Endothelial cell of umbilical vein (primary cell): Measurements from ENCODE around the gene TXNDC17. TPM values are rescaled to one million over a fixed set of nuclear protein-coding genes. Genes with fewer than 3 reads are reported as not detected.

Experiments used
- BruUV-seq: library from RNA; stranded (reverse); fragments of 400-500 nt; replicated peaks from 2 replicates; lab custom pipeline; 2021; lab: Mats Ljungman, UMichigan
- CTCF ChIA-PET: fragments of 300-600, 350-600 bp; sonication (Branson Sonifier 250); formaldehyde crosslinking; loops from one replicate; lab custom pipeline; 2021; ENCODE audit warnings: antibody characterized with exemption, inconsistent platforms; lab: Charles Lee
- POLR2A ChIA-PET: fragments of 300-600, 350-600 bp; sonication (Branson Sonifier 250); formaldehyde crosslinking; loops from one replicate; lab custom pipeline; 2021; ENCODE audit warnings: antibody characterized with exemption, inconsistent platforms; lab: Charles Lee
- DNase-seq: peaks from one replicate; pipeline ENCODE4 v3.0.0-alpha.2; 2011; ENCODE audit warnings: low read depth, low spot score
- FAIRE-seq: peaks from 2 replicates; lab custom pipeline; 2011; peaks lifted over from hg19 to GRCh38; lab: Jason Lieb, UNC
- H2AFZ ChIP-seq: 2 replicates; pipeline ENCODE4 v1.6.0; 2012; ENCODE audit warnings: low read depth, low read length, control low read depth, inconsistent platforms
- H3K27ac ChIP-seq: 2 replicates; pipeline ENCODE4 v1.5.1; 2011; ENCODE audit warnings: low read depth, mild to moderate bottlenecking, control low read depth, low read length, moderate library complexity; ENCODE audit not compliant: insufficient read depth
- H3K27me3 ChIP-seq, 2 experiments: 2 replicates each; pipeline versions ENCODE4 v1.6.0 to v1.6.1; 2011; ENCODE audit warnings: low read length in 2 of 2, mixed read lengths in 1 of 2; ENCODE audit not compliant: control insufficient read depth in 2 of 2, insufficient read depth in 2 of 2
- H3K36me3 ChIP-seq, 2 experiments: 2 replicates in 1 of 2; 3 replicates in 1 of 2; pipeline ENCODE4 v1.5.1; 2011; ENCODE audit warnings: low read length in 2 of 2, mild to moderate bottlenecking in 1 of 2, moderate library complexity in 1 of 2; ENCODE audit not compliant: control insufficient read depth in 2 of 2, insufficient read depth in 2 of 2; ENCODE audit errors: extremely low read depth in 1 of 2
- H3K4me1 ChIP-seq: 3 replicates; pipeline ENCODE4 v1.5.1; 2011; ENCODE audit warnings: mild to moderate bottlenecking, low read length; ENCODE audit not compliant: control insufficient read depth, insufficient read depth; ENCODE audit errors: extremely low read depth
- H3K4me2 ChIP-seq: 2 replicates; pipeline ENCODE4 v1.6.1; 2011; ENCODE audit warnings: low read length, control low read depth, mixed read lengths; ENCODE audit not compliant: insufficient read depth
- H3K4me3 ChIP-seq, 3 experiments: fragments of 200-600 bp in 1 of 3; sonication (generic), shearing (Covaris generic) in 1 of 3; replicated peaks in 1 of 3; 2 replicates each; pipeline ENCODE4 v1.5.1; 2011 to 2016; ENCODE audit warnings: control low read depth in 3 of 3, low read length in 3 of 3, mild to moderate bottlenecking in 2 of 3, inconsistent platforms in 1 of 3, low read depth in 1 of 3, moderate library complexity in 1 of 3; ENCODE audit not compliant: insufficient read depth in 1 of 3
- H3K79me2 ChIP-seq: 2 replicates; pipeline ENCODE4 v1.6.0; 2012; ENCODE audit warnings: low read length, inconsistent platforms; ENCODE audit not compliant: control insufficient read depth, insufficient read depth
- H3K9ac ChIP-seq: replicated peaks from 2 replicates; pipeline ENCODE3; 2011; ENCODE audit warnings: low read length, control low read depth; ENCODE audit not compliant: insufficient read depth; ENCODE audit errors: extremely low read depth
- H3K9me1 ChIP-seq: replicated peaks from 3 replicates; pipeline ENCODE4 v1.6.0; 2011; ENCODE audit warnings: mild to moderate bottlenecking, low read length; ENCODE audit not compliant: control insufficient read depth, insufficient read depth; ENCODE audit errors: extremely low read depth
- H3K9me3 ChIP-seq: replicated peaks from 2 replicates; pipeline ENCODE4 v1.5.1; 2012; ENCODE audit warnings: low read length, inconsistent platforms; ENCODE audit not compliant: control insufficient read depth, insufficient read depth
- H4K20me1 ChIP-seq: replicated peaks from 2 replicates; pipeline ENCODE3; 2011; ENCODE audit warnings: mild to moderate bottlenecking, low read length; ENCODE audit not compliant: control insufficient read depth, insufficient read depth; ENCODE audit errors: extremely low read depth
- EZH2 ChIP-seq: IDR thresholded peaks from 2 replicates; pipeline ENCODE4 v1.6.1; 2012; ENCODE audit warnings: borderline replicate concordance, low read depth, mild to moderate bottlenecking, moderate library complexity, low read length, inconsistent platforms; ENCODE audit not compliant: severe bottlenecking
- FOS ChIP-seq: IDR thresholded peaks from 2 replicates; pipeline ENCODE4 v1.6.1; 2011; ENCODE audit warnings: mild to moderate bottlenecking, low read length, moderate library complexity, borderline replicate concordance; ENCODE audit not compliant: insufficient read depth
- GATA2 ChIP-seq: IDR thresholded peaks from 2 replicates; pipeline ENCODE4 v1.7.0; 2011; ENCODE audit warnings: low read depth, mild to moderate bottlenecking, moderate library complexity, mixed read lengths, low read length; ENCODE audit not compliant: insufficient read length, insufficient read depth
- JUN ChIP-seq: IDR thresholded peaks from 2 replicates; pipeline ENCODE4 v1.6.1; 2011; ENCODE audit warnings: borderline replicate concordance, low read depth; ENCODE audit not compliant: insufficient read length, insufficient read depth
- MYC ChIP-seq: IDR thresholded peaks from one replicate; pipeline ENCODE4 v1.6.1; 2011; ENCODE audit warnings: mild to moderate bottlenecking, low read depth, low read length
- POLR2A ChIP-seq: IDR thresholded peaks from 2 replicates; pipeline ENCODE4 v1.6.1; 2012; ENCODE audit warnings: low read depth, mild to moderate bottlenecking, control low read depth, low read length
- POLR2AphosphoS5 ChIP-seq: IDR thresholded peaks from 2 replicates; pipeline ENCODE4 v1.6.1; 2012; ENCODE audit warnings: low read depth, mild to moderate bottlenecking, control low read depth, low read length, moderate library complexity; ENCODE audit not compliant: insufficient read depth
- dilution Hi-C: fragments of 300-500 bp; cut with MboI; formaldehyde crosslinking; loops from one replicate; pipeline ENCODE4 v1.15.0; 2019; ENCODE audit warnings: low sequenced_read_pairs; ENCODE audit not compliant: extremely low pct_ligation_motif_present
- intact Hi-C: fragments of 100-400 bp; cut with micrococcal nuclease; formaldehyde crosslinking; loops from one replicate; pipeline ENCODE4 v1.10.0; 2022
- polyA plus RNA-seq, 4 experiments: library from polyadenylated mRNA; depleted of rRNA in 3 of 4; stranded (reverse) in 3 of 4; unstranded in 1 of 4; fragments of >200 nt; gene quantifications; 2 replicates each; pipeline versions ENCODE4 v1.2.1 to v1.2.3, GENCODE V29; 2011 to 2012; ENCODE audit warnings: missing spikeins in 1 of 4
- total RNA-seq: library from RNA; stranded (reverse); gene quantifications from 2 replicates; pipeline ENCODE4 v1.2.3, GENCODE V29; 2021
- TF ChIP-seq, protein P1 (sequence below): IDR thresholded peaks from 2 replicates; pipeline ENCODE4 v1.6.1; 2011; ENCODE audit not compliant: insufficient read depth, insufficient read length
- TF ChIP-seq, protein P2 (sequence below), 2 donors: IDR thresholded peaks; 1 replicate in 1 of 2; 2 replicates in 1 of 2; pipeline ENCODE4 v1.5.1; 2011; ENCODE audit warnings: low read length in 2 of 2, mild to moderate bottlenecking in 2 of 2, moderate library complexity in 2 of 2, control low read depth in 1 of 2, inconsistent platforms in 1 of 2, low read depth in 1 of 2; ENCODE audit not compliant: insufficient read depth in 1 of 2; ENCODE audit errors: extremely low read depth in 1 of 2

The TXNDC17 gene
- total and polyA plus RNA-seq, 2 donors (not counting 3 experiments of a cell fraction or from before 2014, with no cell fraction given) = 101 to 297 TPM

DNA sequence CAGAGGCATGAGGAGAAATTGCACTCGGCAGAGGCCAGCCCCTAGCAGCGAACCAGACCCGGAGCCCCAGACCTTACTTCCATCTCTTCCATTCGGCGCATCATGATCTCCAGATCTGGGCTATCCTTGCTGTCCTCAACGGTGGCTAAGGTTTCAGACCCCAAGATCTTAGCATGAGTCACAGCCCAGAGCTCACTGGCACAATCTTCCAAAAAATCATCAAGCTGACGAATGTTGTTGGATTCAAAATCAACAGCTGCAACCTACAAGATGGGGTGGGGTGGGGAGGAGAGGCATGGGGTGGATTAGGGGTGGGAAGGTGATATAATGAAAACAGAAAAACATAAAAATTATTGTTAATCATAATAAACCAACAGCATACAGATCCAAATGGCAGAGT is 44.8 kb upstream of the TXNDC17 start:
- Histone ChIP-seq H3K27me3 (no peaks in the 10 kb centered on the region), H3K27ac (no peak overlapping the region), H2AFZ (no peak overlapping the region), H3K9me1 (no peaks in the 10 kb centered on the region), H3K4me3 (no peak overlapping the region), H4K20me1 (no peaks in the 10 kb centered on the region), H3K79me2 (no peaks in the 10 kb centered on the region), H3K36me3 (peaks cover 4 to 24% of the 10 kb centered on the region in 2 experiments), H3K4me1 (no peaks in the 10 kb centered on the region), H3K4me2 (no peak overlapping the region), H3K9me3 (no peaks in the 10 kb centered on the region), H3K9ac (no peak overlapping the region)
- no TSS peak for BruUV-seq
- TF ChIP-seq POLR2A (no peak), JUN (no peak), MYC (no peak), FOS (no peak), GATA2 (no peak), POLR2AphosphoS5 (no peak), EZH2 (no peak)
- TF ChIP-seq, protein P1, sequence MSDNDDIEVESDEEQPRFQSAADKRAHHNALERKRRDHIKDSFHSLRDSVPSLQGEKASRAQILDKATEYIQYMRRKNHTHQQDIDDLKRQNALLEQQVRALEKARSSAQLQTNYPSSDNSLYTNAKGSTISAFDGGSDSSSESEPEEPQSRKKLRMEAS = no peak
- TF ChIP-seq, protein P2, sequence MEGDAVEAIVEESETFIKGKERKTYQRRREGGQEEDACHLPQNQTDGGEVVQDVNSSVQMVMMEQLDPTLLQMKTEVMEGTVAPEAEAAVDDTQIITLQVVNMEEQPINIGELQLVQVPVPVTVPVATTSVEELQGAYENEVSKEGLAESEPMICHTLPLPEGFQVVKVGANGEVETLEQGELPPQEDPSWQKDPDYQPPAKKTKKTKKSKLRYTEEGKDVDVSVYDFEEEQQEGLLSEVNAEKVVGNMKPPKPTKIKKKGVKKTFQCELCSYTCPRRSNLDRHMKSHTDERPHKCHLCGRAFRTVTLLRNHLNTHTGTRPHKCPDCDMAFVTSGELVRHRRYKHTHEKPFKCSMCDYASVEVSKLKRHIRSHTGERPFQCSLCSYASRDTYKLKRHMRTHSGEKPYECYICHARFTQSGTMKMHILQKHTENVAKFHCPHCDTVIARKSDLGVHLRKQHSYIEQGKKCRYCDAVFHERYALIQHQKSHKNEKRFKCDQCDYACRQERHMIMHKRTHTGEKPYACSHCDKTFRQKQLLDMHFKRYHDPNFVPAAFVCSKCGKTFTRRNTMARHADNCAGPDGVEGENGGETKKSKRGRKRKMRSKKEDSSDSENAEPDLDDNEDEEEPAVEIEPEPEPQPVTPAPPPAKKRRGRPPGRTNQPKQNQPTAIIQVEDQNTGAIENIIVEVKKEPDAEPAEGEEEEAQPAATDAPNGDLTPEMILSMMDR (IDR thresholded peaks at IDR 0.05; ENCODE audit: extremely low read depth in 1 of 2, insufficient read depth in 1 of 2, low read depth in 1 of 2, low read length in 2 of 2) = no peak
- ChIA-PET POLR2A (interaction anchor here (0.6 kb wide), 1 partner anchor 667 kb away, joined by 9 read pairs; no protein-coding TSS in a partner anchor), CTCF (interaction anchor here (1.1 to 5.6 kb wide), 2 partner anchors 13 to 124 kb away, joined by 3 to 39 read pairs; no protein-coding TSS in a partner anchor)
- no peak for FAIRE-seq
- intact Hi-C loops = no loop called here
- dilution Hi-C loops = no loop called here
- no peak for DNase-seq
